Body of pancreas (tissue), 4 donors: Measurements from ENCODE around the gene FEV. TPM values are rescaled to one million over a fixed set of nuclear protein-coding genes. Genes with fewer than 3 reads are reported as not detected.

Source experiments
- ATAC-seq: fragments of 150-250 bp; one replicate; pipeline ENCODE4 v1.9.1; 2016
- DNase-seq, 4 donors: peaks; one replicate each; pipeline ENCODE4 v3.0.0-alpha.2; 2019
- H3K27ac ChIP-seq, 4 donors: fragments of 200-600 bp; sonication (generic); 1 replicate in 3 of 4; 2 replicates in 1 of 4; pipeline versions ENCODE4 v1.5.1 to v1.6.1; 2016 to 2019; ENCODE audit warnings: mild to moderate bottlenecking in 1 of 4, mixed read lengths in 1 of 4, moderate library complexity in 1 of 4
- H3K27me3 ChIP-seq, 2 donors: fragments of 200-600 bp; sonication (generic); one replicate each; pipeline ENCODE4 v1.6.0; 2016; ENCODE audit warnings: mild to moderate bottlenecking in 1 of 2
- H3K36me3 ChIP-seq, 2 donors: fragments of 200-600 bp; sonication (generic); replicated peaks in 1 of 2; 2 replicates each; pipeline ENCODE4 v1.5.1; 2016; ENCODE audit warnings: low read depth in 2 of 2; ENCODE audit not compliant: insufficient read depth in 1 of 2
- H3K4me1 ChIP-seq: fragments of 200-600 bp; sonication (generic); one replicate; pipeline ENCODE4 v1.6.0; 2016
- H3K4me3 ChIP-seq, 2 donors: fragments of 200-600 bp; sonication (generic); 1 replicate in 1 of 2; 2 replicates in 1 of 2; pipeline ENCODE4 v1.5.1; 2016 to 2019
- H3K9me3 ChIP-seq, 3 donors: fragments of 200-600 bp; sonication (generic); 1 replicate in 2 of 3; 2 replicates in 1 of 3; pipeline ENCODE4 v1.5.1; 2016
- CTCF ChIP-seq, 7 experiments: fragments of 450-650 bp in 4 of 7; fragments of 200-600 bp in 3 of 7; sonication (generic) in 3 of 7; IDR thresholded peaks; one replicate each; pipeline ENCODE4 v1.5.1; 2016 to 2019; ENCODE audit warnings: antibody characterized with exemption in 7 of 7
- POLR2A ChIP-seq, 3 donors: fragments of 450-650 bp; IDR thresholded peaks; one replicate each; pipeline ENCODE4 v1.6.1; 2016; ENCODE audit warnings: antibody characterized with exemption in 3 of 3, mild to moderate bottlenecking in 2 of 3
- WGBS, 2 donors: methylation state at CpG; one replicate each; pipeline ENCODE4 v1.1.5; 2017; 5-methylcytosine and 5-hydroxymethylcytosine counted together
- intact Hi-C: fragments of 100-400 bp; cut with DNase I; formaldehyde crosslinking; loops from one replicate; pipeline ENCODE4 v1.15.1; 2023
- total RNA-seq, 2 donors: library from RNA; depleted of rRNA; stranded (reverse); fragments of >200 nt; gene quantifications; one replicate each; pipeline ENCODE4 v1.1.0, GENCODE V29; 2016

Gene FEV
- total RNA-seq, 2 donors from 2014 or later = not detected

DNA sequence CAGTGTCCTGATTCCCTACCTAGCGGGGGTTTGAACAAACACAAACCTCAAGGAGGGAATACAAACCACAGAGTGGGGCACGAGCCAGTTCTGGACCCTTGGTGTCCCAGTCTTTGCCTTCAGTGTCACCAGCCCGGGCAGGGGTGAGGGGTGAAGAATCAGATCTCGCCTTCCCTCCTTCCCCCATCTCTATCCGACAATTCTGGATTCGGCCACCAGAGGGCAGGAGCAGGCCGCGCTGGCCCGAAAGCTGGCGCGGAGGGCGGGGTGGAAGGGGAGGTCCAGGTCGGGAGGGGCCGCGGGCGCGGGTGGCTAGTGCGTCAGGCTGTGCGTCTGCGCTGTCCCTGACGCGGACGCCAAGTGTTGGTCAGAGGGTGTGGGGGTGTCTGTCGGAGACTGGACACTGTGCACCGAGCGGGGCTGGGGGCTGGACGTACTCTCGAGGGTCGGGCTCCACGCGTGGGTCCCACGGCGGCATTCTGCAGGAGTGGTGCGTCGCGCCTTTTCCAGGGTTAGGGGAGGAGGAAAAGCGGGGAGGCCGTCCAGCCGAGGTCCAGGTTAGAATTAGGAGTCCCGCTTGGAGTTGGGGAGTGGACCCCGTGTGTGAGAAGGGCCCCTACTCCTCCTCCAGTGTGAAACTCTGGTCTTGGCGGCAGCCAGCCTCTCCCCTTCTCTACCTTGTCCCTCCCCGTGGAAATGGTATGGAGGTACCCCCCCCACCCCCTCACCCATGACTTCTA, 11.2 kb upstream of the FEV start:
- TF ChIP-seq CTCF (IDR thresholded peaks at IDR 0.05) (peak; percentile 84 to 98 (median 96)), POLR2A (IDR thresholded peaks at IDR 0.05) (peak; percentile 76 to 97 (median 89))
- Histone ChIP-seq H3K36me3 (no peaks in the 10 kb centered on the region), H3K4me1 (peaks cover 66% of the 10 kb centered on the region), H3K4me3 (no peak overlapping the region), H3K9me3 (no peaks in the 10 kb centered on the region), H3K27ac (peak overlapping the region; percentile 95 to 99 (median 98)), H3K27me3 (peaks cover 0 to 23% of the 10 kb centered on the region in 2 donors)
- peak; percentile 96 to 97 (median 96) for DNase-seq
- WGBS, 2 donors = 2% methylated on average over 31 to 43 of the region's 43 CpGs
- ATAC-seq = peak; percentile 88
- intact Hi-C loops = no loop called here

DNA sequence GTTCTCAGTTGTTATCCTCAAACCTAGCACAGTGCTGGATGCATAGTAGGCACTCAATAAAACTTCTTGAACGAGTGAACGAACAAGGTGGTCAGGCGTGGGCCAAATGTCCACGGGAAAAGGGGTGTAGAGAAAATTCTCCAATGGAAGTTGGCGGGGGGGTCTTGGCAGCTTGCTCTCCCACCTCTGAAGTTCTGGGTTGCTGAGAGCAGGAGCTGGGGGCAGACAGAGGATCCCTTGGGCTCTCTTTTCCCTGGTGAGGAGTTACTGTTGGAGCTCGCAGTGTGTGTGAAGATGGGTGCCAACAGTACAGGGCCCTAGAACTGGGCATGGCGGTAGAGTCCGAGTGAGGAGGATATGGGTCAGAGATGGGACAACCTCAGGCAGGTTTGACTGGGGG, 10.6 kb upstream of the FEV start:
- no peak overlapping the region for H3K4me3 ChIP-seq
- ATAC-seq (no peak), DNase-seq (no peak)
- intact Hi-C loops = no loop called here
- H3K27ac ChIP-seq = no peak overlapping the region
- TF ChIP-seq CTCF (IDR thresholded peaks at IDR 0.05) (no peak), POLR2A (IDR thresholded peaks at IDR 0.05) (no peak)
- H3K27me3 ChIP-seq = peaks cover 0 to 25% of the 10 kb centered on the region in 2 donors
- 11 to 15% methylated on average over 8 of the region's 8 CpGs for WGBS, 2 donors
- H3K4me1 ChIP-seq = peaks cover 66% of the 10 kb centered on the region
- no peaks in the 10 kb centered on the region for H3K36me3 ChIP-seq
- H3K9me3 ChIP-seq = no peaks in the 10 kb centered on the region

GRCh38 chr2:218993345-218994315, 8.6 kb upstream of the FEV start, which contains the start of gene CRYBA2:
Gene CRYBA2, minus strand, starts transcription at chr2:218993422. Its CDS starts 246 bp downstream, at chr2:218993176.
- no peak for ATAC-seq
- TF ChIP-seq POLR2A (IDR thresholded peaks at IDR 0.05) = no peak
- peak in 4 of 7 experiments; percentile 5 to 31 (median 12) for TF ChIP-seq CTCF (IDR thresholded peaks at IDR 0.05)
- no peak within 1 kb of the TSS for H3K4me3 ChIP-seq

GRCh38 chr2:218992703-218993344, 7.8 kb upstream of the FEV start:
- ATAC-seq (no peak), DNase-seq (peak in 3 of 4 donors; percentile 31 to 50 (median 48))
- H3K27ac ChIP-seq = no peak overlapping the region
- peaks cover 40% of the 10 kb centered on the region for H3K4me1 ChIP-seq
- 2 to 10% methylated on average over 3 to 30 of the region's 44 CpGs for WGBS, 2 donors
- H3K9me3 ChIP-seq = no peaks in the 10 kb centered on the region
- intact Hi-C loops = no loop called here
- TF ChIP-seq POLR2A (IDR thresholded peaks at IDR 0.05) = peak in 2 of 3 donors; percentile 4 to 30
- no peak for TF ChIP-seq CTCF (IDR thresholded peaks at IDR 0.05)
- H3K4me3 ChIP-seq = no peak overlapping the region
- H3K36me3 ChIP-seq = no peaks in the 10 kb centered on the region
- H3K27me3 ChIP-seq = peaks cover 0 to 33% of the 10 kb centered on the region in 2 donors

More at GRCh38 chr2:218993345-218994315, 8.6 kb upstream of the FEV start, which contains the start of gene CRYBA2:
- Histone ChIP-seq H3K4me1 (peaks cover 48% of the 10 kb centered on the region), H3K27ac (no peak within 1 kb of the TSS), H3K36me3 (no peaks in the 10 kb centered on the region), H3K9me3 (no peaks in the 10 kb centered on the region), H3K27me3 (peaks cover 0 to 33% of the 10 kb centered on the region in 2 donors)
- peak; percentile 33 to 49 (median 40) for DNase-seq
- intact Hi-C loops = no loop called here
- WGBS, 2 donors = 2 to 4% methylated on average over 14 to 86 of the region's 88 CpGs
